ENCODE measurements around the gene COL16A1.

COL16A1 gene

DNA sequence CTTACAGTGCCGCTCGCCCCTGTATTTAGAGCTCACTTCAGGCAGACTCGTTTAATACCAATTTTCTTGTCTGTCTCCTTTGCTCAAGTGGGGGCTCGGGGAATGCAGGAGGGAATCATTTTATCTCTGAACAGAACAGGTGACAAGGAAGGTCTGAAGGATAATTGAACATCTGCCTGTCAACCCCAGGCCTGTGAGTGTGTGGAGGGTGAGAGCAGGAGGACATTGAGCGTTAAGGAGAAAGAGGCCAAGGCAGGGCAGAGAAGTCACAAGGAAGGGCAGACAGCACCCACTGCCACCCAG lies 49.4 kb downstream of the COL16A1 start:
- Mint-ChIP-seq H3K4me1 (ENCODE audit: low read depth) (peaks cover 13% of the 10 kb centered on the region), H3K27ac (no peak overlapping the region), H3K9me3 (no peaks in the 10 kb centered on the region), H3K4me3 (no peak overlapping the region), H3K27me3 (peaks cover 1% of the 10 kb centered on the region), H3K36me3 (ENCODE audit: low read depth) (no peaks in the 10 kb centered on the region)
- intact Hi-C loops (cut with micrococcal nuclease): no loop called here

DNA sequence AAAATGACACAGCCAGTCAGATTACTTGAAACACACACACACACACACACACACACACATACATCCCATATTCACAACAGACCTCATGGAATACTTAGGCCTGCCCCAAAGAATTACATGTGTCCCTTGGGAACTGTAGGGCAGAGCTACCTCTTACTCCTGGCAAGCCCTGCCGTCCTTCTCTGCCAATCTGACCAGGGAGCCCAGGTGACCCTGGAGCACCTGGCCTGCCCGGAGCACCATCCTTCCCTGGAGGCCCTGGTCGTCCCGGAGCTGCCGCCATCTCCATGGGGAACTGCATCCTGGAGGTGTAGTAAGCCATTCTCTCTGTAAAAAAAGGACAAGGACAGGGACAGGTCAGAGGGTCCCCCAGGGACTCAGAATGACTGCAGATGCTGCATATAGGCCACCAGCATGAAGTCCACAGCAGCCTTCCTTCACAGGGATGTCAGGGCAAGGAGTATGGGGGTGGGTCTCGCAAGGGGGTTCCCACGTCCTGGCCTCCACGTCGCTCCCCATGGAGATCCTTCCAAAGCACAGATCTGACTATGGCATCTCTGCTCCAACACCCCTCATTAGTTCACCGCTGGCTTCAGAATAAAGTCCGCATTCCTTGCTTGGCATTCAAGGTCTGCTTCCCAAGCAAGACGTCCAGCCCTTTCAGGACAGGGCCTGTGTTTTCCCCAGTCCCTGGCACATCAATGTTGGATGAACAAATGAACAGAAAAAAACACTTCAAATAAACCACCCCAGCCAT lies 49.9 kb downstream of the COL16A1 start:
- Mint-ChIP-seq H3K27me3 (peaks cover 1% of the 10 kb centered on the region), H3K4me1 (ENCODE audit: low read depth) (peaks cover 13% of the 10 kb centered on the region), H3K36me3 (ENCODE audit: low read depth) (no peaks in the 10 kb centered on the region), H3K27ac (no peak overlapping the region), H3K4me3 (no peak overlapping the region), H3K9me3 (no peaks in the 10 kb centered on the region)
- intact Hi-C loops (cut with micrococcal nuclease): no loop called here

DNA sequence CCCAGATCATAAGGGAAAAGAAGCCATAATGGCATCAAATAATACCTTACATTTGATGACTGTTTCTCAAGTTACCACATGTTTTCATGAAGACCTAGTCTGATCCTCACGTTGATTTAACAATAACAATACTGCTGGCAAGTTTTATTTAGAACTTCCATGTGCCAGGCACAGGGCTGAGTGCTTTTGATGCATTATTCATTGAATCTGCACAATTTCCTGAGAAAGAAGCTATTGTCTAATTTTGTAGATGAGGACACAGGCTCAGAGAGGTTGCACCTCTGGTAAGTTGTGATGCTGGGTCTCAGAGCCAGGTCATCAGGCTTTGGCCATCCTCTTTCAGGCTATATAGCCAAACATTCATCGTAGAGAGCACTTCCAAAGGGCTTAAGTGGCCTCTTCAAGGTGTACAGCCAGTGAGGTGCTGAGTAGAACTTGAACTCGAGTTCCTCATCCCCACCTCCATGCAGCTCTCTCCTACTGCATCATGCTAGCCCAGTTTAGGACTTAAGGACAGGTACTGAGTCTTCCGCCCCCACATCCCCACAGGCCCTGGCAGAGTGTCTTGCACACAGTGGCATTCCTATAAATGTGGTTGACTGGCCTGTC lies 50.8 kb downstream of the COL16A1 start:
- H3K9me3 Mint-ChIP-seq: no peaks in the 10 kb centered on the region
- H3K27me3 Mint-ChIP-seq: peaks cover 1% of the 10 kb centered on the region
- peaks cover 4% of the 10 kb centered on the region for H3K4me1 Mint-ChIP-seq (ENCODE audit: low read depth)
- intact Hi-C loops (cut with micrococcal nuclease): no loop called here
- no peak overlapping the region for H3K27ac Mint-ChIP-seq
- no peak overlapping the region for H3K4me3 Mint-ChIP-seq
- H3K36me3 Mint-ChIP-seq (ENCODE audit: low read depth): no peaks in the 10 kb centered on the region

- H3K36me3 Mint-ChIP-seq (ENCODE audit: low read depth): no peaks in the 10 kb centered on the region
Observed at GRCh38 chr1:31651766-31652165, 52.1 kb downstream of the COL16A1 start.

GRCh38 chr1:31651089-31651420 lies 52.8 kb downstream of the COL16A1 start:
- intact Hi-C loops (cut with micrococcal nuclease): no loop called here
- Mint-ChIP-seq H3K9me3 (no peaks in the 10 kb centered on the region), H3K4me3 (no peak overlapping the region), H3K36me3 (ENCODE audit: low read depth) (no peaks in the 10 kb centered on the region), H3K4me1 (ENCODE audit: low read depth) (peaks cover 1% of the 10 kb centered on the region), H3K27ac (no peak overlapping the region), H3K27me3 (peaks cover under 1% of the 10 kb centered on the region)

More at GRCh38 chr1:31651766-31652165, 52.1 kb downstream of the COL16A1 start:
- H3K4me1 Mint-ChIP-seq (ENCODE audit: low read depth): no peaks in the 10 kb centered on the region
- H3K4me3 Mint-ChIP-seq: no peak overlapping the region
- no peaks in the 10 kb centered on the region for H3K9me3 Mint-ChIP-seq
- intact Hi-C loops (cut with micrococcal nuclease): no loop called here
- H3K27ac Mint-ChIP-seq: no peak overlapping the region
- peaks cover 1% of the 10 kb centered on the region for H3K27me3 Mint-ChIP-seq

GRCh38 chr1:31650161-31651088 lies 53.4 kb downstream of the COL16A1 start:
- Mint-ChIP-seq H3K9me3 (no peaks in the 10 kb centered on the region), H3K27me3 (no peaks in the 10 kb centered on the region), H3K36me3 (ENCODE audit: low read depth) (no peaks in the 10 kb centered on the region), H3K4me1 (ENCODE audit: low read depth) (peaks cover 5% of the 10 kb centered on the region), H3K27ac (no peak overlapping the region), H3K4me3 (no peak overlapping the region)
- intact Hi-C loops (cut with micrococcal nuclease): no loop called here

DNA sequence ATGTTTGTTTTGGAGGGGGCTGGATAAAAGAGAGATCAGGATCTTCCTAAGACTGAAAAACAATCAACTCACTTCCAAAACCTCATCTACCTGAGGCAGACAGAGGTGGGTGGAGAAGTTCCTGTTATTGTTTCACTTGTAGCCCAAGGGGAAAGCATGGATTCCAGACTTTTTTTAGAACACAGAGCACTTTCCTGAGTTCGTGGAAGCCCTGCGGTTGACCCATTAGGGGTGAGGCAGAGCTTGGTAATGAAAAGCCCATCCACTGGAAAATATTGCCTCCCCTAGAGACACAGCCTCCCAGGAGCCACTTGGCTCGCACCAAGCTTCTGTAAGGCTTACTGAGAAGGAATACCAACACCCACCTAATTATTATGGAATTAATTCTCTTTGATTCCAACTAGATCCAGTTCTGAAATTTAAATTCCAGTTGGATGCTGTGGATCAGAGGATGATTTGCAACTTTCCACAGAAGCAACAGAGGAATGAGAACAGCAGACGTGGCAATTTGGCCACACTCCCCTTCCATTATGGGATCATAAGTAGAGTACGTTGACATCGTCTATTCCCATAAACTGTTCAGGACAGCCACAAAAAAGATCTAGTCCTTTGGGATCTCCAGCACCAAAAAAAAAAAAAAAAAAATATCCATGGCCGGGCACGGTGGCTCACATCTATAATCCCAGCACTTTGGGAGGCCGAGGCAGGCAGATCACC lies 55.0 kb downstream of the COL16A1 start:
- no peaks in the 10 kb centered on the region for H3K9me3 Mint-ChIP-seq
- H3K27ac Mint-ChIP-seq: no peak overlapping the region
- H3K27me3 Mint-ChIP-seq: no peaks in the 10 kb centered on the region
- H3K4me1 Mint-ChIP-seq (ENCODE audit: low read depth): peaks cover 8% of the 10 kb centered on the region
- intact Hi-C loops (cut with micrococcal nuclease): no loop called here
- H3K36me3 Mint-ChIP-seq (ENCODE audit: low read depth): peaks cover 12% of the 10 kb centered on the region
- H3K4me3 Mint-ChIP-seq: no peak overlapping the region

DNA sequence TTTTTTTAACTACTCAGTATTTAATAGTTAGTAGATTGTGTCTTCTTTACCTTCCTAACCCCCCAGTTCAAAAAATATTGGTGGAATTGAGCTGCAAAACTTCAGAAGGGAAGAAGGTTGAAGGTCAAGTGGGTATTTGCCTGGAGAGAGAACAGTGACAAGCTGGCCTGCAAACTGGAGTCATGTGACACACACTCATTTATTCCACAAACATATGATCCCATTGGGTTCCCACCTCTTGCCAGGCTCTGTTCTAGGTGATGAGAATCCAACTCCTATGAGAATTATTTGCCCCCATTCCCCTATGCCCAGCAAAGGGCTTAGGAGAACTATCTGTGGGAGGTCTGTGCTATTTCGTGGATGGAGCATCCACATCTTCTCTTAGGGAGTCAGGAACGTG lies 55.6 kb downstream of the COL16A1 start:
- peaks cover 12% of the 10 kb centered on the region for H3K36me3 Mint-ChIP-seq (ENCODE audit: low read depth)
- H3K9me3 Mint-ChIP-seq: no peaks in the 10 kb centered on the region
- H3K27ac Mint-ChIP-seq: no peak overlapping the region
- intact Hi-C loops (cut with micrococcal nuclease): no loop called here
- H3K4me3 Mint-ChIP-seq: no peak overlapping the region
- peaks cover 10% of the 10 kb centered on the region for H3K4me1 Mint-ChIP-seq (ENCODE audit: low read depth)
- no peaks in the 10 kb centered on the region for H3K27me3 Mint-ChIP-seq

DNA sequence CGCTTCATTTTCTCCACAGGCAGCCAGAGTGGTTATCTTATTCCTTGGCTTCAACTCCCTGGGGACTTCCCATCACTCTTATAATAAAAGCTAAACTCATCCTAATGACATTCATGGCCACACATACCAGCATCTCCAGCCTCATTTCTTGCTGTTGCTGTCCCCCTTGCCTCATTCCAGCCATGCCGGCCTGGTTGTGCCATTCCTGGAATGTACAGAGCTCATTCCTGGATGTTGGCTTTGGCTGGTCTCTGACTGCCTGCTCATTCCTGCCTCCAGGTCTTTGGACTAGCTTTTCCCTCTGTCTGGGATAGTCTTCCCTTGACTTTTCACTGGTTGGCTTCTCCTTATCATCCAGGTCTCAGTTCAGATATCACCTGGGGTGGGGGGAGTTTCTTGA lies 56.7 kb downstream of the COL16A1 start:
- H3K4me1 Mint-ChIP-seq (ENCODE audit: low read depth): peaks cover 10% of the 10 kb centered on the region
- H3K27me3 Mint-ChIP-seq: no peaks in the 10 kb centered on the region
- no peak overlapping the region for H3K4me3 Mint-ChIP-seq
- no peak overlapping the region for H3K27ac Mint-ChIP-seq
- H3K9me3 Mint-ChIP-seq: no peaks in the 10 kb centered on the region
- intact Hi-C loops (cut with micrococcal nuclease): no loop called here
- peaks cover 12% of the 10 kb centered on the region for H3K36me3 Mint-ChIP-seq (ENCODE audit: low read depth)

DNA sequence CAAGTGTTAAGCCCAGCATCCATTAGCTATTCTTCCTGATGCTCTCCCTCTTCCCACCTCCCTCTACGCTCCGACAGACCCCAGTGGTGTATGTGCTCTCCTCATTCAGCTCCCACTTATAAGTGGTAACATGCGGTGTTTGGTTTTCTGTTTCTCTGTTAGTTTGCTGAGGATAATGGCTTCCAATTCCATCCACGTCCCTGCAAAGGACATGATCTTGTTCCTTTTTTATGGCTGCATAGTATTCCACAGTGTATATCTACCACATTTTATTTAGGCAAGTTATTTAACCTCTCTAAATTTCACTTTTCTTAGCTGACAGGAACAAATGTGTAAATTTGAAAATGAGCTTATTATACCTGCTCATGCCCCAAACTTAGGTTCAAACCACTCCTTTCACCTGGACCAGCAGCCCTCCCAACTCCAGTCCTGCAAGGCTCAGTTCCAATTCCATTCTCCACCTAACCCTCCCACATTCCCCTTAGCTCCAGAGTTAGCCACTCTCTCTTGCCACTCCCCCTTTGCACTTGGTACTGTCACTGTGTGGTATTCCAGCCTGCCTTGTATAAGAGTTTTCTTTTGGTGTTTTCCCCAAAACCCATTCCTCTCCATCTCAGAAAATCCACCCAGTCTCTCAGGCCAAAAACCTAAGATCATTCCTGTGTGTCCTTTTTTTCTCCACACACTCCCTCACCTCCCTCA lies 57.4 kb downstream of the COL16A1 start:
- H3K36me3 Mint-ChIP-seq (ENCODE audit: low read depth): peaks cover 12% of the 10 kb centered on the region
- no peaks in the 10 kb centered on the region for H3K27me3 Mint-ChIP-seq
- H3K9me3 Mint-ChIP-seq: no peaks in the 10 kb centered on the region
- H3K4me1 Mint-ChIP-seq (ENCODE audit: low read depth): peaks cover 10% of the 10 kb centered on the region
- H3K4me3 Mint-ChIP-seq: no peak overlapping the region
- H3K27ac Mint-ChIP-seq: no peak overlapping the region
- intact Hi-C loops (cut with micrococcal nuclease): no loop called here

GRCh38 chr1:31645274-31645568 lies 58.6 kb downstream of the COL16A1 start:
- Mint-ChIP-seq H3K9me3 (no peaks in the 10 kb centered on the region), H3K4me1 (ENCODE audit: low read depth) (peaks cover 10% of the 10 kb centered on the region), H3K27me3 (no peaks in the 10 kb centered on the region), H3K4me3 (peak overlapping the region; percentile 98), H3K27ac (peak overlapping the region; percentile 98), H3K36me3 (ENCODE audit: low read depth) (peaks cover 12% of the 10 kb centered on the region)
- intact Hi-C loops (cut with micrococcal nuclease): loop anchor here (2.0 kb wide), 1 partner anchor 20 kb away; no protein-coding TSS in a partner anchor

DNA sequence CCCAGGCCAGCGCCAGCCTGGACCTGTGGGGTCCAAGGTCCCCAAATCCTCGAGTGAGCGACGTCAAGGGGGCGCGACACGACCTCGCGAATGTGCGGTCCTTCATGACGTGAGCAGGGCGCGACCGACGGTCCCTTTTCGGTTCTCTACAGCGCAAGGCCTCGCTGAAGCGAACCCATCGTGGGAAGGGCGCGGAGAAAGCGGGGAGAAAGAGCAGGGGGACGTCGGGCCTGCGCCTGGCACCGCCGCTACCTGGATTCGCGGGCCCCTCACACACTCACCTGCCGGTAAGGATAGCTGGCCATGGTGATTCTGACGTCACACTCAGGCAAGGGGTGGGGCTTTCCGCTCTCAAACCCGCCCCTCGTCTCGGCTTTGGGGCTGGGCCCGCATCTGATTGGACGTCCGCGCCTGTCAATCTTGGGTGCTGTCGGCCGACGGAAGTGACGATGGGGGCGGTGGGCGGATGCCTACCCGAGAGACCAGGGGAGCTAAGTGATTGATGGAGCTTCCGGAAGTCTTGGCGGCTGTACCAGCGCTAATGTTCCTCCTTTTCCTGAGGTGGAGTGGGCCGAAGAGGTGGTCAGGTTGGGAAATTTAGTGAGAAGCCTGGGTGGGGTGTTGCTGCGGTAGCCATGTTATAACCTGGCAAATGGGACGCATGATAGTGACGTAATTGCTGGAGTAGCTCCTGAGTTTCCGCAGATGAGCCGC lies 59.1 kb downstream of the COL16A1 start, which contains the start of gene PEF1:
PEF1 (minus strand) TSS at position 317 of the 714 bp plus-strand sequence; CDS start at position 305, 12 bp downstream.
- Mint-ChIP-seq H3K27me3 (no peaks in the 10 kb centered on the region), H3K4me3 (peak within 1 kb of the TSS; percentile 98), H3K9me3 (no peaks in the 10 kb centered on the region), H3K36me3 (ENCODE audit: low read depth) (peaks cover 12% of the 10 kb centered on the region), H3K27ac (peak within 1 kb of the TSS; percentile 98), H3K4me1 (ENCODE audit: low read depth) (peaks cover 10% of the 10 kb centered on the region)
- intact Hi-C loops (cut with micrococcal nuclease): loop anchor here (2.0 kb wide), 1 partner anchor 20 kb away; no protein-coding TSS in a partner anchor
